ENCODE data around the gene INSRR. TPM values are rescaled to one million over a fixed set of nuclear protein-coding genes. Genes with fewer than 3 reads are reported as not detected.

Gene INSRR
- total RNA-seq, 1 experiment from 2014 or later, result 0.11 TPM

- no peak for ATAC-seq
These were observed 4.3 kb downstream of the INSRR start for GRCh38 chr1:156854634-156855033.

More at GRCh38 chr1:156854634-156855033, 4.3 kb downstream of the INSRR start:
- TF ChIP-seq E2F5 (CRISPR knock-in tag; IDR thresholded peaks at IDR 0.05) (no peak), MLX (CRISPR knock-in tag; IDR thresholded peaks at IDR 0.05) (no peak), TP53 (CRISPR knock-in tag; IDR thresholded peaks at IDR 0.05) (no peak), ZNF423 (CRISPR knock-in tag; IDR thresholded peaks at IDR 0.05) (no peak), NFE2L1 (CRISPR knock-in tag; IDR thresholded peaks at IDR 0.05) (no peak), ZBTB43 (CRISPR knock-in tag; IDR thresholded peaks at IDR 0.05) (no peak), PREB (CRISPR knock-in tag; IDR thresholded peaks at IDR 0.05; ENCODE audit: borderline replicate concordance) (no peak), ZNF671 (CRISPR knock-in tag; IDR thresholded peaks at IDR 0.05) (no peak), ZNF512 (CRISPR knock-in tag; IDR thresholded peaks at IDR 0.05; ENCODE audit: borderline replicate concordance) (no peak), FOXJ3 (CRISPR knock-in tag; IDR thresholded peaks at IDR 0.05; ENCODE audit: borderline replicate concordance) (no peak), ZNF281 (CRISPR knock-in tag; IDR thresholded peaks at IDR 0.05) (no peak), ZNF232 (CRISPR knock-in tag; IDR thresholded peaks at IDR 0.05) (no peak), CREB1 (CRISPR knock-in tag; IDR thresholded peaks at IDR 0.05) (no peak), MYBL2 (CRISPR knock-in tag; IDR thresholded peaks at IDR 0.05) (no peak), TEAD4 (CRISPR knock-in tag; IDR thresholded peaks at IDR 0.05) (no peak), ZNF396 (CRISPR knock-in tag; IDR thresholded peaks at IDR 0.05; ENCODE audit: borderline replicate concordance) (no peak), E2F1 (CRISPR knock-in tag; IDR thresholded peaks at IDR 0.05) (no peak), RORB (CRISPR knock-in tag; IDR thresholded peaks at IDR 0.05) (no peak)
- Mint-ChIP-seq H3K4me3 (no peak overlapping the region), H3K36me3 (no peaks in the 10 kb centered on the region), H3K27ac (no peak overlapping the region), H3K27me3 (ENCODE audit: low read depth) (peaks cover 89% of the 10 kb centered on the region), H3K4me1 (peaks cover 4% of the 10 kb centered on the region), H3K9me3 (no peaks in the 10 kb centered on the region)
- no peak for DNase-seq (ENCODE audit: low spot score)
- ChIA-PET POLR2A (no interaction called here), CTCF (interaction anchor here (1.2 kb wide), 1 partner anchor 22 kb away, joined by 3 read pairs; no protein-coding TSS in a partner anchor)
